GM12874 (cell line): Measurements from ENCODE around the gene SLFN12L.

ENCODE experiments used
- TF ChIP-seq, protein P1 (sequence below): IDR thresholded peaks from 2 replicates; pipeline ENCODE4 v1.5.1; 2011; ENCODE audit warnings: low read depth, mild to moderate bottlenecking, control low read depth, low read length, moderate library complexity; ENCODE audit not compliant: insufficient read depth

The SLFN12L gene

DNA sequence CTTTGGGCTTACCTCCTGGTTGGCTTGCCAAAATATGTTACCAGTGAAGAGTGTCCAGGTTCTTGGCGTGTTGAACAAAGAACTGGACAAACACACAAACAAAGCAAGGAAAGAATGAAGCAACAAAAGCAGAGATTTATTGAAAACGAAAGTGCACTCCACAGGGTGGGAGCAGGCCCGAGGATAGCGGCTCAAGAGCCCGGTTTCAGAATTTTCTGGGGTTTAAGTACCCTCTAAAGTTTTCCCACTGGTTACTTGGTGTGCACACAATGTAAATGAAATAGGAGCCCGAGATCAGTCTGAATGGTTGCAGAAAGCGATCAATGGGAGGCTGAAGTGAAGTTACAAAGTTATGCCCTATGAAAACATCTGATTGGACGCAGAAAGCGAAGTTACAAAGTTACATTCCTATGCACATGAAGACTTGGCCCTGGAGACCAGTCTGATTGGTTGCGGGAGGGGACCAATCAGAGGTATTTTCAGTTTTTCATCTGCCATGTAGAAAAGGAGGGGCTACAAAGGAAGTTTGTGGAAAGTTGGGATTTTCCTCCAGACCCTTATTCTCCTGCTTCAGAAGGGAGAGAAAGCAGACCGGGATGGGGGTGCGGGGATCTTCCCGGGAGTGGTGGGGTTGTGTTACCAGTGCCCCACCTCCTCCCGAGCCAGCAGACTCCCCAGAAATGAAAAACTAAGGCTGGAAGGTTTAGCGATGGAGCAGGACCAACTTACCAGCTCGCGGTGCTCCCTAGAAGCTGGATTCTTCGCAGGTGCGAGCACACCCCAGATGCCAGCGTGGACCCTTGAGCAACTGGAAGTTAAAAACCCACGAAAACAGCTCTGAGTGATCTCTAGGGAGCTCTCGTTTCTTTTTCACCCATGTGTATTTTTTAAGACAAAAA lies 105.1 kb downstream of the SLFN12L start, which contains the start of gene SLFN12:
Gene SLFN12 (minus strand): TSS at position 325 of the 899 bp plus-strand sequence. CDS start 9,472 bp downstream, outside the sequence.
- TF ChIP-seq, protein P1, sequence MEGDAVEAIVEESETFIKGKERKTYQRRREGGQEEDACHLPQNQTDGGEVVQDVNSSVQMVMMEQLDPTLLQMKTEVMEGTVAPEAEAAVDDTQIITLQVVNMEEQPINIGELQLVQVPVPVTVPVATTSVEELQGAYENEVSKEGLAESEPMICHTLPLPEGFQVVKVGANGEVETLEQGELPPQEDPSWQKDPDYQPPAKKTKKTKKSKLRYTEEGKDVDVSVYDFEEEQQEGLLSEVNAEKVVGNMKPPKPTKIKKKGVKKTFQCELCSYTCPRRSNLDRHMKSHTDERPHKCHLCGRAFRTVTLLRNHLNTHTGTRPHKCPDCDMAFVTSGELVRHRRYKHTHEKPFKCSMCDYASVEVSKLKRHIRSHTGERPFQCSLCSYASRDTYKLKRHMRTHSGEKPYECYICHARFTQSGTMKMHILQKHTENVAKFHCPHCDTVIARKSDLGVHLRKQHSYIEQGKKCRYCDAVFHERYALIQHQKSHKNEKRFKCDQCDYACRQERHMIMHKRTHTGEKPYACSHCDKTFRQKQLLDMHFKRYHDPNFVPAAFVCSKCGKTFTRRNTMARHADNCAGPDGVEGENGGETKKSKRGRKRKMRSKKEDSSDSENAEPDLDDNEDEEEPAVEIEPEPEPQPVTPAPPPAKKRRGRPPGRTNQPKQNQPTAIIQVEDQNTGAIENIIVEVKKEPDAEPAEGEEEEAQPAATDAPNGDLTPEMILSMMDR = no peak

DNA sequence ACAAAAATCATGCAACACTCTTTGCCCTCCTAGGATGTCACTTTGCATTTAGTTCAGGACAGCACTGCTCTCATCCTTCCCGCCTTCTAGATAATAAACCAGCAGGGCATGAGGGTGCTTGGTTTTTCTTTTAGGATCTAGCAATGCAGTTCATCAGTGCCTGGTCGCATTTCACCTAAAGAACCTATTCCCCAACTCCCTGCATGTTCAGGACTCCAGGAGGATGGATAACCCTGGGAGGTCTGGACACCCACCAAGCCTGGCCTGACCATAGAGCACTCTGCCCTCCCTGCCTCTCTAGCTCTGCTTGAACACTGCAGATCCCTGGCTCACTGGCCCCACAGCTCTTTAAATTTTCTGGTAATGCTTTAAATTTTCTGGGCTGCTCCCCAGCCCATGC lies 107.8 kb downstream of the SLFN12L start:
- TF ChIP-seq, protein P1 = no peak

DNA sequence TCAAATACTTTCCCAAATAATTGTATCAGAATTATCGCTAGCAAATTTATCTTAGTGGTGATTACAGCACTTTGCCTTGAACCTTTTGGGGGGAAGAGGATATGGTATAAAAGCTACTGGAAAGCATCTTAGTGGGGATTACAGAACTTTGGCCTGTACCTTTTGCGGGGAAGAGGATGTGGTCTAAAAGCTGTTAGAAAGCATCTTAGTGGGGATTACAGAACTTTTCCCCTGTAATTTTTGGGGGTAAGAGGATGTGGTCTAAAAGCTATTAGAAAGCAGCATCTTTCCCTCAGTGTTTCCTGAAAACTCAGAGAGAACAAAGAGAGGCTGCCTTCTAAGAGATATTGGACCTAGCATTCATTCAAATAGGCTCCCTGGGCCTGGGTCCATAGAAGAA lies 109.2 kb downstream of the SLFN12L start:
- TF ChIP-seq, protein P1 = no peak

DNA sequence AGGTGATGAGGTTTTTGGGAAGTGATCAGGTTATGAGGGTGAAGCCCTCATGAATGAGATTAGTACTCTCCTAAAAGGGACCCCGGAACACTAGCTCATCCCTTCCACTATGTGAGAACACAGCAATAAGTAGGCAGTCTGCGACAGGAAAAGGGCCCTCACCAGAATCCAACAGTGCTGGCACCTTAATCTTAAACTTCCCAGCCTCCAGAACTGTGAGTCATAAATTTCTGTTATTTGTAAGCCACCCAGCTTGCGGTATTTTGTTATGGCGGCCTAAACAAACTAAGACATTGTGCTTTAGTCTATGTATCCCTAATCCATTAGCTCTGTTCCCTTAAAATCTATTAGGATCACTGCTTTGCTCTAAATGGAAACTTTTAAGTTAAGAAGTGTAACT lies 113.7 kb downstream of the SLFN12L start:
- TF ChIP-seq, protein P1 = no peak
